GM10266 (cell line): ENCODE data around the gene OGT.
"Not testable (repeated sequence)": the region's sequence is repeated elsewhere in the genome, so short reads cannot be mapped to it uniquely, and the experiment has no call there.

Experiments used
- DNase-seq: peaks from one replicate; pipeline ENCODE4 v3.0.0; 2012; ENCODE audit errors: extremely low spot score
- CTCF ChIP-seq: IDR thresholded peaks from 2 replicates; pipeline ENCODE4 v1.5.1; 2012; ENCODE audit warnings: mild to moderate bottlenecking, low read depth; ENCODE audit not compliant: control insufficient read depth, insufficient read depth; ENCODE audit errors: missing control alignments

OGT gene

GRCh38 chrX:71504346-71504745, 28.6 kb upstream of the OGT start:
- no peak for TF ChIP-seq CTCF
- no peak for DNase-seq

- TF ChIP-seq CTCF: no peak
- DNase-seq: no peak
Measured at GRCh38 chrX:71509289-71509688, 23.6 kb upstream of the OGT start.

GRCh38 chrX:71510161-71510560, 22.7 kb upstream of the OGT start:
- TF ChIP-seq CTCF: no peak
- DNase-seq: no peak

GRCh38 chrX:71513731-71514130, 19.2 kb upstream of the OGT start:
- DNase-seq: not testable (repeated sequence)

GRCh38 chrX:71514367-71515037, 18.4 kb upstream of the OGT start:
- TF ChIP-seq CTCF: no peak
- DNase-seq: peak; percentile 32

GRCh38 chrX:71515038-71515396, 17.9 kb upstream of the OGT start:
- no peak for TF ChIP-seq CTCF
- no peak for DNase-seq

GRCh38 chrX:71525316-71525715, 7.6 kb upstream of the OGT start:
- no peak for DNase-seq
- no peak for TF ChIP-seq CTCF
